Retinal pigment epithelial cell (primary cell): Measurements from ENCODE around the gene PRTFDC1.

Source experiments
- DNase-seq: peaks from one replicate; pipeline ENCODE4 v3.0.0-alpha.2; 2010; ENCODE audit warnings: low read depth
- H3K4me3 ChIP-seq: 2 replicates; pipeline ENCODE4 v1.5.1; 2011; ENCODE audit warnings: mild to moderate bottlenecking, low read length, control low read depth, moderate library complexity
- TF ChIP-seq, protein P1 (sequence below): conservative IDR thresholded peaks from 2 replicates; pipeline ENCODE4 v1.5.1; 2011; ENCODE audit warnings: low read depth, low read length, control low read depth, inconsistent platforms

PRTFDC1 gene

DNA sequence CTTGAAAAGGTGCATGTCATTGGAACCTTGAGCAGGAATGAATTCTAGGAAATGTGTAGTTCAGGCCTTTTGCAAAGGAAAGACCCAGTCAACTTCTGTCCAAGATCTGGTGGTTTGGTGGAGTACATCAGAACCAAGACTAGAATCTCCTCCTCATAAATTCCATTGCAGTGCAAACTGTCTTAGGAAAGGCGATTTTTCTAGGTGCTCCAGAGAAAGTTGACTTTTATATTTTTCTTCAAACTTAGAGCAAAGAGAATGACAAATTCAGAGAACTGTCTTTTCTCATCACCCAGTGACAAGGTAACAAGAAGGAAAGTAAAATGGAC is 50.0 kb downstream of the PRTFDC1 start:
- no peak for DNase-seq
- TF ChIP-seq, protein P1, sequence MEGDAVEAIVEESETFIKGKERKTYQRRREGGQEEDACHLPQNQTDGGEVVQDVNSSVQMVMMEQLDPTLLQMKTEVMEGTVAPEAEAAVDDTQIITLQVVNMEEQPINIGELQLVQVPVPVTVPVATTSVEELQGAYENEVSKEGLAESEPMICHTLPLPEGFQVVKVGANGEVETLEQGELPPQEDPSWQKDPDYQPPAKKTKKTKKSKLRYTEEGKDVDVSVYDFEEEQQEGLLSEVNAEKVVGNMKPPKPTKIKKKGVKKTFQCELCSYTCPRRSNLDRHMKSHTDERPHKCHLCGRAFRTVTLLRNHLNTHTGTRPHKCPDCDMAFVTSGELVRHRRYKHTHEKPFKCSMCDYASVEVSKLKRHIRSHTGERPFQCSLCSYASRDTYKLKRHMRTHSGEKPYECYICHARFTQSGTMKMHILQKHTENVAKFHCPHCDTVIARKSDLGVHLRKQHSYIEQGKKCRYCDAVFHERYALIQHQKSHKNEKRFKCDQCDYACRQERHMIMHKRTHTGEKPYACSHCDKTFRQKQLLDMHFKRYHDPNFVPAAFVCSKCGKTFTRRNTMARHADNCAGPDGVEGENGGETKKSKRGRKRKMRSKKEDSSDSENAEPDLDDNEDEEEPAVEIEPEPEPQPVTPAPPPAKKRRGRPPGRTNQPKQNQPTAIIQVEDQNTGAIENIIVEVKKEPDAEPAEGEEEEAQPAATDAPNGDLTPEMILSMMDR: no peak
- no peak overlapping the region for H3K4me3 ChIP-seq

DNA sequence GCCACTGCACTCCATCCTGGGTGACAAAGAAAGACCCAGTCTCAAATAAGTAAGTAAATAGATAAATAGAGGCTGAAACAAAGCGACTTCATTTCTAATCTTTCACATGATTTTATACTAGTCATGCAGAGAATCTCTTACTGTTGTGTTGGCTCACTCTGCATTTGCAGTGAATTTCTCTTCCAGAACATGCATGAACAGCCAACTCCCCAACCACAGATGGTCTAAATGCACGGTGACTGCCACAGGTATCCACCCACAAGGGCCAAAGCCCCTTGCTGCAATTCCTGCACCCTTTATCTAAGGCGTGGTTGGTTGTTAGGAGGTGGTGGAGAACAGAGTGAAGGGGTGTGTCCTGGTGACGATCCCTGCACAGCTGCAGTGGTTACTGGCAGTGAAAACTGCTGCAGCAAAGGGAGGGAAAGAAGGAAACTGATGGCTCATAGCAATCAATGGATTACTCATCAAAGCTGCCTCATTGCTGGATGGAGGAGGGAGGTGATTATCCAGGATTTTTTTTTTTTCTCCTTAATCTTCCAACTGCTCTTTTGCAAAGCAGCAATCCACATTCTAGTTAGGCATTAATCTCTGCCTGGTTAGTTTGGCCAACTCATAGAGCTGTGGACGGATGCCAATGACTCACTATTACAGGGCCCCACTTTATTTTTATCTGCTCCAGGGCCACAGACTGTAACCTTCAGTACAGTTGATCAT is 50.6 kb downstream of the PRTFDC1 start:
- peak; percentile 96 for DNase-seq
- H3K4me3 ChIP-seq: no peak overlapping the region
- TF ChIP-seq, protein P1: no peak

DNA sequence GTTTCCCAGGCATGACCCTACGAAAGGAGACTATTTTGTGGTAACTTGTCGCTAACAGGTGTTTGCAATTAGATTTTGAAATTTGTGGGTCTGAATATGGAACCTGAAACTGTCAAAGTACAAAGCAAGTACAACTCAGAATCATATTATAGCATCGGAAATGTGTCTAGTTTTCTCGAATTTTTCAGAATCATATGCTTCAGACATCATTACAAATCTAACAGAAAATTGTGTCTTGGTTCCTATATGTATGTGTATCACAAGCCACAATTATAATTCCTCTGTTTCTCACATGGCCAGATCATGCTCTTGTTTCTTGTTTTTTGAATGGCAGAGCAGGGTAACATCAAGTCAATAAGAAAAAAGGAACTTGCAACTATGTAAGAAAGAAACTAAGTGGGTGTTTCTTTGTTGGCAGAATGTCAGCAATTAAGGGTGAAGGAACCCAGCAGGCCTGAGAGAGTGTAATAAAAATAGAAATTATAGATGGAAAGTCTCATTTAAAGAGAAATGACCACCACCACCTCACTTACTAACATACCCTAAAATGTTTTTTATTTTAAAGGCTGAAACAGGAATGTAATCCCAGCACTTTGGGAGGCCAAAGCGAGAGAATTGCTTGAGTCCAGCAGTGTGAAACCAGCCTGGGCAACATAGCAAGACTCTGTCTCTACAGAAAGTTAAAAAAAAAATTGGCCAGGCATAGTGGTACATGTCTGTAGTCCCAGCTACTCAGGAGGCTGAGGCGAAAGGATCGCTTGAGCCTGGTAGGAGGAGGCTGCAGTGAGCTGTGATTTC is 51.3 kb downstream of the PRTFDC1 start:
- TF ChIP-seq, protein P1: no peak
- DNase-seq: no peak

DNA sequence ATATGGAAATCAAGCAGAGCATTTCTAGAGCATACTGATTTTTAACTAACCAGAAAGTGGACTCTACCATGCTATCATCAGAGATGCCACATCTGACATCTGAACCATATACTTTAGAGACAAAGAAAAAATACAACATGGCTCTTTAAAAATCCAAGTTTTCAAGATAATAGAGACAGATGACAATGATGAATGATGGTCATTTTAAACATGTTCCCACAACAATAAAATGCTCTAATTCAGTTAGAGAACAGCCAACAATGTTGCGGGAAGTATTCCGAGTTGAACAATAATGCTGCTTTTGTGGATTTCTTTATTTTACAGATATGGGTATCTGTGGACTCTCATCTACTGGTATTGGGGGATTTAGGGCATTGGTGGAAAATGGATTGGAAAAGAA is 52.8 kb downstream of the PRTFDC1 start:
- no peak for DNase-seq
- no peak overlapping the region for H3K4me3 ChIP-seq
- TF ChIP-seq, protein P1: no peak

More for the DNA sequence above, 51.3 kb downstream of the PRTFDC1 start:
- no peak overlapping the region for H3K4me3 ChIP-seq

DNA sequence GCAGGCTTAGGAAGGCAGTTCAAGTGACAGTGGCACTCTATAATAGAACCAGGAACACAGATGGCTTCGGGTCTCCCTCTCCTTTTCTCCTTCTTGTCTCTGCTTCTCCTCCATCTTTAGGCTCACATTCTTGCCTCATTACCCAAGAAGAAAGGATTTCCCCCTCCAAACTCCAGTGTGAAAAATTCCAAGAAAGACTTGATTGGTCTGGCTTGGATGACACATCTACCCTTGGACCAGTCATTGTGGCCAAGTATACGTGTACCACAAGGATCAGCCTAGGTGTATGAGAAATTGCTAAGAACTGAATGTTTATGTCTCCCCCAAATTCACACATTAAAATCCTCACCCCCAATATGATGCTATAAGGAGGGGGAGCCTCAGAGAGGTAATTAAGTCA is 53.9 kb downstream of the PRTFDC1 start:
- DNase-seq: no peak
- H3K4me3 ChIP-seq: no peak overlapping the region
- TF ChIP-seq, protein P1: no peak

DNA sequence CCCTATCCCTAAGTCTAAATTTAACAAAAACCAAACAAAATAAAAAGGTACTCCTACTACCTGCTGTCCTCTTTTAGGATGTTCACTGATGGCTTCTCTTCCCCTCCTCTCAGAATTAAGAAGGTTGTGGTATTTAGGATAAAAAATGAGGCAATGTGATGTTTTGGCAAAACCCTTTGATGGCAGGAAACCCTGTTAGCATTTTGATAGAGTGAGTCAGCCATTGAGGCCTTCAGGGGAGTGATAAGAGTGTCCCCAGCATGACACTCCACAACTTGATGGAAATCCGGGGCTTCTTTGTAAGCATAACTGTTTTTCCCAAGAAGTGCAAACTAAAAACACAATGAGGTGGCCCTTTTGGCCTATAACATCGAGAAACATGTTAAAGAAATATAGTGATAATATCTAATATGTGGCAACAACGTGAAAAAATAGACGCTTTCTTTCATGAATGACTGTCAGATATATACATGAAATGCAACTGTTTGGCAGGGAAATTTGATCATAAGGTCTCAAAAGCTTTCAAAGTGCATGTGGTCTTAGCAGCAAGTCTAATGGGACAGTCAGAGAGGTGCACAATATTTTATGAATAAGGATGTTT is 55.0 kb downstream of the PRTFDC1 start:
- no peak for DNase-seq
- TF ChIP-seq, protein P1: no peak
- H3K4me3 ChIP-seq: no peak overlapping the region
